ENCODE results near the gene KRT39. TPM values are rescaled to one million over a fixed set of nuclear protein-coding genes. Genes with fewer than 3 reads are reported as not detected.

KRT39 gene
- total RNA-seq, 1 experiment from 2014 or later, result not detected

DNA sequence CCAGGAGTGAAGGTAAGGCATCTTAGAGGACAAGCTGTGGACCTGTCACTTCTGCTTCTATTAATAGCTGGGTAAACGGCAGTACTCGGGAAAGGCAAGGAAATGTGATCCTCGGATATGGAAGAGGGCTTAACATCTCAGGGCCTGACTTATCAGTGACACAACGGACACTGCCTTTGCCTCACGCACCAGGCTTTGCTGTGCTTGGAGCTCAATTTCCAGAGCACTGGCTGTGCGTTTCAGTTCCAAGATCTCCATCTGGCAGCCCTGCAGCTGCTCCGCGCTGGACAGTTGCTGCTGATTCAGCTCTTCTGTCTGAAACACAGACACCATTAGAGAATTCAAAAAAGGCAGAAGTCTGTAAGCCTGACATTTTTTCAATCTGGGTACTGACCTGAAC, 13.8 kb upstream of the KRT39 start:
- DNase-seq (ENCODE audit: low read depth), result peak; percentile 71

DNA sequence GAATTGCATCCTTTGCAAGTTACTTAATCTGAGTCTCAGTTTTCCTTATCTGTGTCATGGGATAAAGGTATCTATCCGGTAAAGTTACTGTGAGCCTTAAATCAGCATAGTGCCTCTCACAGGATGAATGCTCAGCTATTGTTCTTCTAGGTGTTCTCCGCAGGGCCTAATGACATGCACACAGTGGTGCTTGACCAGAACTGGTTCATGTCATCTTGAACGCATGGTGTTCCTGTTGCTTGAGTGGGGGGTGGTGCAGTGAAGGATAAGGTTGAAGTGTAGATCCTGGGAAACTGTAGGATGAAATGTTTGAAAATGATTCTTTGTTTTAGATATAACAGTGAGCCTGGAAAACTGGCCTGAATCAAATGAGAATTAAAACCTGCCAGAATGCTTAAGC, 13.4 kb upstream of the KRT39 start:
- DNase-seq (ENCODE audit: low read depth), result no peak

GRCh38 chr17:40978575-40979151, 11.9 kb upstream of the KRT39 start:
- DNase-seq (ENCODE audit: low read depth), result no peak

DNA sequence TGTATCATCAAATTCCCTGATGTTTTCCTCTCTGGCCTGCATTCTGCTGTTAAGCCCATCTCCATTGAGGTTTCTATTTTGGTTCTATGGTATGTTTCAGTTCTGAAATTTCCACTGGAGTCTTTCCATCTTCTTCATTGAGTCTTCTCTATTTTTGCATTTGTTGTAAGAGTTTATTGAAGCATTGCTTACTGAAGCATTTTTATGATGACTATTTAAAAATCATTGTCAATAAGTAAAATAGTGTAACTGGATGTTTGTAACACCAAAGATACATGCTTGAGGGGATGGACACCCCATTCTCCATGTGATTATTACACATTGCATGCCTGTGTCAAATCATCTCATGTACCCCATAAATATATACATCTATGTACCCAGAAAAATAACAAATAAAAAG, 8.8 kb upstream of the KRT39 start:
- no peak for DNase-seq (ENCODE audit: low read depth)

DNA sequence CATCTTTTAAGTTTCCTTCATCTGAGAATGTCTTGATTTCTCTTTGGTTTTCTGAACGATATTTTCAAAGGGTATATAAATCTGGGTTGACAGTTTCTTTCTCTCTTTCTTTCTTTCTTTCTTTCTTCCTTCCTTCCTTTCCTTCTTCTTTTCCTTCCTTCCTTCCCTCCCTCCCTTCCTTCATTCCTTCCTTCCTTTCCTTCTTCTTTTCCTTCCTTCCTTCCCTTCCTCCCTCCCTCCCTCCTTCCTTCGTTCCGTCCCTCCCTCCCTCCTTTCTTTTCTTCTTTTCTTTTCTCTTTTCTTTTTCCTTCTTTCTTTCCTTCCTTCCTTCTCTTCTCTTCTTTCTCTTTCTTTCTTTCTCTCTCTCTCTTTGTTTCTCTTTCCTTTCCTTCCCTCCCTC, 7.6 kb upstream of the KRT39 start:
- DNase-seq (ENCODE audit: low read depth), result no peak

DNA sequence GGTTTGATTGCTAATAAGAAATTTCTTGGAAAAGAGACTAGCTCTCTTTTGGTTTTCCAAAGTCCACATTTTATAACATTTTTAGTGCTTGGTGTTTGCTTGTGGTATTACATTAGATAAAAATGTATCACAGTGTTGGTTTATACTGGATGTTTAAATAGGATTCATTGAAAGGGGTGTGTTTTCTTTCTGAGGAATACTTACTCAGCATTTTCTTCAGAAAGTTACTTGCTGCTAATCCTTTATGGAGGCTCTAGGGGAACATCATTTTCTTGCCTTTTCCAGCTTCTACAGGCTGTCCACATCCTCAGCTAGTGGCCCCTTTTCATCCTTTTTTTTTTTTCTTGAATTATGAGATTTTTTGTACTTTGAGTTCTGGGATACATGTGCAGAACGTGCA, 834 bp upstream of the KRT39 start:
- no peak for DNase-seq (ENCODE audit: low read depth)

GRCh38 chr17:40963838-40964237, 2.9 kb downstream of the KRT39 start:
- no peak for DNase-seq (ENCODE audit: low read depth)

DNA sequence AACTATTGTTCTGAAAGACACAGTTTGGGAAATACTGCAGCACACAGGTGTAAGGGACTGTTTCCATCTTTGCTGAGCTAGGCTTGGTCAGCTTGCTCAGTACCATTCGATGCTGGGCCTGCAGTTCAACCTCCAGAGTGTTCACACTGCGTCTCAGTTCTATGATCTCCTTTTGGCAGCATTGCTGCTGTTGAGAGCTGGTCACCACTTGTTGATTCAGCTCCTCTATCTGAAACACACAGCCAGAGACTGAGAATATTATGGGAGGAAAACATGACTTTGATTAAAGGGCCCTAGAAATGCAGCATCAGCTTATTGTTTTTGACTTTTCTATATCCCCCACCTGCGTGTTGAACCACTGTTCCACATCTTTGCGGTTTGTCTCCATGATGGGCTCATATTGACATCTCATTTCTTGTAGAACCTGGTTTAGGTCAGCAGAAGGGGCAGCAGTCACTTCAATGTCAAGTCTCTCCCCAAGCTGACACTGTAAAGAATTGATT, 4.6 kb downstream of the KRT39 start:
- DNase-seq (ENCODE audit: low read depth), result no peak

DNA sequence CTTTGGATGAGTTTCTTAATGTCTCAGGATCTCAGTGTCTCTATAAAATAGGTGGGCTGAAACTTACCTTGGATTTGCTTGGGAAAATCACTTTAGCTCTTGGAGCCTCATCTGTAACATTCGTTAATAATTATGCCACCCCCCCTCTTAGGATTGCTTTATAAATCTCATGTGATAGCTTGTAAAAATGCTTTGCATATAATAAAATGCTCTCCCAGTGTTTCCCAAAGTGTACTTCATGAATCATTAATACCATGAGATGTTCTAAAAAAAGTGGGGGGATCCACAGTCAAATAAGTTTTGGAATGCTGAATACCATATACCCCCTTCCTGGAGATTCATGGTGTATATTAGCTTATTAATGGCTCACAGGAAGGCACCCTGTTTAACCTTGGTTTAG, 5.2 kb downstream of the KRT39 start:
- no peak for DNase-seq (ENCODE audit: low read depth)

DNA sequence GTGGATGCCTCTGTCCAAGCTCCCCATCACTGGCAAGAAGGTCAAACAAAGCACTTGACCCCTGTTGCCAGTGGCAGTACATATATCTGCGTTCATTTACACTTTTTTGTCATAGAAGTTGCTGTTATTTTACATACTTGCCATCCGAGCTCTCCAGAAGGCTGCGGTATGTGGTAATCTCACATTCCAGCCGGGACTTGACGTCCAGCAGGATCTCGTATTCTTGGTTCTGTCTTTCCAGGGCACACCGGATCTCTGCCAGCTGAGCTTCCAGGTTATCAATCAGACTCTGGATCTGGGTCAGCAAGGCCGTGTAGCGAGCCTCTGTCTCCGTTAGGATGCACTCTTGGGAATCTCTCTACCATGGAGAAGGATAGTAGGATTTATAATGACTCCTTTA, 6.6 kb downstream of the KRT39 start:
- DNase-seq (ENCODE audit: low read depth), result no peak

DNA sequence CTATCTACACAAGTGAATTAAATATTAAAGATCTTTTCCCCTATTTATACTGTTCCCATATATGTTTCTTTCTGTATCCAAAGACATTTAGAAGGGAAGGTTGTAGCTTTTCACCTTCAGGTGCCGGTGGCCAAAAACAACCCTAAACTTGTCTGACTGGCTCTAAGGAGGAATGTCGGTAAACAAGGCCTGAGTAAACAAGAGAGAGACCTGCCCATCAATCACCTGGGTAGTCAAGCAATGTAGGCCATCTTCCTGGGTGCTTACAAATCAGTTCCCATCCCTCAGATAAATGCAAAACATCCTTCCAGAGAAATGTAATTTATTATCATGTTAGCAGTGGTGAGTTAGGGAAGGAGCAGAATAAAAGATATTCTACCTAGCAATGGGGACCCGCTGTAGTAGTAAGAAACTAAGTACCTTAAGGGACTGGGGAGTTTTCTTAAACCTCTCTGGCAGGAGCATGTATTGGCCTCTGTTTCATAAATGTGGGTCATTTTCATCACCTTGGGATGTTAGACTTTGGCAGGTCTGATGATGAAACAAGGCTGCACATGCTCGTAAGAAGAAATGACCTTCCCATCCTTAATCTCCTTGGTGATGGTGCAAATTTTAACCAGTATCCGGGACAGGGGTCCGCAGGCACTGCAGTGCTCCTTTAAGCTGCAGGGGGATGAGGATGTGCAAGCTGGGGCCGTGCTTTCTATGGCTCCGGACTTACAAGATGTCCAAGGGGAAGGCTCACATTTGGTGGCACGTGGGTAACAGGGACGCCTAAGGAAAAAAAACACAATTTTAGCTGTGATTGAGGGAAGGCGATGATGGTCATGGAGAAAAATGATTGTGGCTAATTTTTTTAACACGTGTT, 8.4 kb downstream of the KRT39 start:
- no peak for DNase-seq (ENCODE audit: low read depth)

GRCh38 chr17:40956401-40957254, 10.1 kb downstream of the KRT39 start:
- peak; percentile 85 for DNase-seq (ENCODE audit: low read depth)

GRCh38 chr17:40953881-40954280, 12.9 kb downstream of the KRT39 start:
- DNase-seq (ENCODE audit: low read depth), result peak; percentile 61

- DNase-seq (ENCODE audit: low read depth), result peak; percentile 32
Observed at GRCh38 chr17:40952661-40953060, 14.1 kb downstream of the KRT39 start.

GRCh38 chr17:40952154-40952553, 14.6 kb downstream of the KRT39 start:
- DNase-seq (ENCODE audit: low read depth), result no peak

DNA sequence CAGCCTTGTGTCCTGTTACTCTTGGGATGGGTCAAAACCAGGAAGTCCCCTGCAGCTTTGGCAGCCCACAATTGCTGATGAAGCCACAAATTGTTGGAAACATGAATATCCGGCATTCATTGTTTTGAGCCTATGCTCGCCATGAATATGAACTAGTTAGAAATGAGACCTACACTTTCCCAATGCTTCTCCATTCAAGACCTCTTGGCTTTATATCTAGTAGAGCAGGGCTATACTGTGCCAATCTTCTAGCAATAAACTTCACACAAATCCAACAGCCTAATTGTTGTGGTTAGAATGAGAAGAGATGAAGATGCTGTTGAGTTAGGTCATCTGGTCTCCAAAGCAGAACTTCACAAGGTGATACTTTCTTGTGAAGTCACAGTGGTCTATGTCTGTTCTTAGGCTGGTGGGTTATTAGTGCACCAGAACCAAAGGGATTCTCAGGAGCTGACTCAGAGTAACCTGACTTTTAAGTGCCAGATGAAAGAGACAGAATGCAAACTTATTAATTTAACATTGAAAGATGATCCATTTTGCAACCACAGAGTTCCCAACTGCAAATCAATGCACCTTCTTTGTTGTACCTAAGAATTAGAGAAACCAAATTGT, 15.6 kb downstream of the KRT39 start:
- no peak for DNase-seq (ENCODE audit: low read depth)

DNA sequence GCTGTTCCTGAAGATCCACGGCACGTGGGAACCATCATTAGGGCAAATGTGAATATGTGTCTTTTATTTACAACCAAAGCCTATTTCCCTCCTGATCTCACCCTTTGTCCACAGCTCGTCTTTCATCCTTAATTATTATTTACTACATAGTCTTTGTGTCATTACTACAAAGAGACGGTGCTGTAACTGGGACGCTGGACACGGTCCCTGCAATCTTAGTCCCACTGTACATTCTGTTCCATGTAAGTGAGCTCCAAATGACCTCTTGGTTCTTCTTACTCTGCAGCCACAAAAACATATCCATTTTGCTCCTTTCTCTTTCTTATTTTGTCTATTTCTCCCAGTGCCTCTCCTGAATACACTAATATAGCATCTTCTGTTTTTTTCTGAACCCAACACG, 16.6 kb downstream of the KRT39 start:
- no peak for DNase-seq (ENCODE audit: low read depth)

DNA sequence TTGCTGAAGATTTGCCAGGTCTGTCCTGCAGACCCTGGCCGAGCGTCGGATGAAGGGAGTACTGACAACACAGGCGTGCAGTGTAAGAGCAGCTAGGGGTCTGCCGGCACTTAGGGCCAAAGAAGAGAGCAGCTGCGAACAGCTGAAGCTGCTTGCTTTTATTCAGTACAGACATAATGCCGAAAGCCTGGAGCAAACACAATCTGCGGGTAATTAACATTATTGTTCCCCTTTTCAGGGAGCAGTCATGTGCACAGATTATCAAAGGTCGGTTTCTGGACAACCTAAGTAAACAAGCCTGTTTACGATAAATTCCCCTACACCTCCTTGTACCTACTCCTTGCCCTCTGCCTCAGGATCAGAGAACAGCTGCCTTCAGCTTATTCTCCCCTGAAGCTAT, 17.3 kb downstream of the KRT39 start:
- DNase-seq (ENCODE audit: low read depth), result no peak

GRCh38 chr17:40947929-40948328, 18.8 kb downstream of the KRT39 start:
- no peak for DNase-seq (ENCODE audit: low read depth)

DNA sequence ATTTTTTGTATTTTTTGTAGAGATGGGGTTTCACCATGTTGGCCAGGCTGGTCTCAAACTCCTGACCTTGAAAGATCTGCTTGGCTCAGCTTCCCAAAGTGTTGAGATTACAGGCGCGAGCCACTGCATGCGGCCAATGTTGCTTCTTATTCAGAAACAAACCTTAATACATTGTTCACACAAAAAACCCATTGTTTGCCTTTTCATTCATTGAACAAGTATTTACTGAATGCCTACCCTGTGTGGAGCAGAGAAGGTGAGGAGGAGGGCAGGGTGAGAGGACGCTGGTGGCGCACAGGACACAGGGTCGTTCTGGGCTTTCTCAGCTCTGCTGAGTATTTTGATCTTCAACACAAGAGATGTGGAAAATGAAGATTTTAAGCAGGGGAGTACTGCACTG, 21.3 kb downstream of the KRT39 start:
- DNase-seq (ENCODE audit: low read depth), result no peak

DNA sequence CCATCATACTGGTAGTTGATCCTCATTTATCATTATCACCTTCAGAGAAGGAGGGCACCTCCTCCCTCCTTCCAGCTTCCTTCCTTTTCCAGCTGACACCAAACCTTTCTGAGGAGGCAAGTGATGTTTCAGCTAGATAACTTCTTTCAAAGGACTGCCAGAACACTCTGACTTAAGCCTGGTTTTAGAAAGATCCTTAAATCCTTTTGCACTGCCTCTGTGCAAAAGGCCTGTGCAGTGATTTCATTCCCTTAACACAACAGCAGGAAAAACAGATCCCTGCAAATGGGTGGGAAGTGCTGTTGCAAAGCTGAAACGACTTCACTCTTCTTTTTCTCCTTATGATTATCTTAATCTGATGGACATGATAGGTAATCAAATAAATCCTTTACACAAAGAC, 22.2 kb downstream of the KRT39 start:
- no peak for DNase-seq (ENCODE audit: low read depth)

DNA sequence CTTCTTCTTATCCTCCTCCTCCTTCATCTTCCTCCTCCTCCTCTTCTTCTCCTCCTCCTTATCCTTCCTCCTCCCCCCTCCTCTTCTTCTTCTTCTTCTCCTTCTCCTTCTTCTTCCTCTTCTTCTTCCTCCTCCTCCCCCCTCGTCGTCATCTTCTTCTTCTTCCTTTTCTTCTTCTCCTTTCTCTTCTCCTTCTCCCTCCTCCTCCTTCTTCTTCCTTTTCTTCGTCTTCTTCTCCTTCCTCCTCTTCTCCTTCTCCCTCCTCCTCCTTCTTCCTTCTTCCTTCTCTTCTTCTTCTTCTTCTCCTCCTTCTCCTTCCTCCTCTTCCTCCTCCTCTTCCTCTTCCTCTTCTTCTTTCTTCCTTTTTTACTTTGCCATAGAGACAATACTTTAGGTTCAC, 24.2 kb downstream of the KRT39 start:
- DNase-seq (ENCODE audit: low read depth), result no peak

All from LHCN-M2 (cell line).